GM23338 (cell line): ENCODE data around the gene MALSU1. TPM values are rescaled to one million over a fixed set of nuclear protein-coding genes. Genes with fewer than 3 reads are reported as not detected.

Source experiments
- ATAC-seq: fragments of 200-7000 bp; cut with Tn5 transposase; 3 replicates; pipeline ENCODE4 v1.9.1; 2020
- DNase-seq: peaks from one replicate; pipeline ENCODE4 v3.0.0-alpha.2; 2015; ENCODE audit warnings: low spot score
- H2AFZ ChIP-seq: fragments of 200-600 bp; sonication (generic); 2 replicates; pipeline ENCODE4 v1.8.0; 2016; ENCODE audit warnings: antibody characterized with exemption, mild to moderate bottlenecking, moderate library complexity
- H3F3A ChIP-seq: fragments of 200-600 bp; sonication (generic); replicated peaks from 2 replicates; pipeline ENCODE4 v1.8.0; 2017; ENCODE audit warnings: antibody characterized with exemption, mixed run types, low read depth
- H3K27ac ChIP-seq: fragments of 200-600 bp; sonication (generic); 2 replicates; pipeline ENCODE4 v1.6.1; 2016; ENCODE audit warnings: low read depth
- H3K27me3 ChIP-seq: fragments of 200-600 bp; sonication (generic); 2 replicates; pipeline ENCODE4 v1.8.0; 2016; ENCODE audit warnings: mild to moderate bottlenecking, mixed run types, moderate library complexity; ENCODE audit not compliant: insufficient read depth
- H3K36me3 ChIP-seq: fragments of 200-600 bp; sonication (generic); 2 replicates; pipeline ENCODE4 v1.8.0; 2016; ENCODE audit warnings: mild to moderate bottlenecking; ENCODE audit not compliant: insufficient read depth
- H3K4me1 ChIP-seq: fragments of 200-600 bp; sonication (generic); 2 replicates; pipeline ENCODE4 v1.8.0; 2016; ENCODE audit warnings: mild to moderate bottlenecking, moderate library complexity; ENCODE audit not compliant: insufficient read depth
- H3K4me2 ChIP-seq: fragments of 200-600 bp; sonication (generic); 2 replicates; pipeline ENCODE4 v1.7.1; 2017; ENCODE audit warnings: mixed run types
- H3K4me3 ChIP-seq: fragments of 200-600 bp; sonication (generic); 2 replicates; pipeline ENCODE4 v1.6.1; 2016; ENCODE audit warnings: mixed run types
- H3K79me2 ChIP-seq: fragments of 200-600 bp; sonication (generic); replicated peaks from 2 replicates; pipeline ENCODE4 v1.8.0; 2017; ENCODE audit warnings: mild to moderate bottlenecking; ENCODE audit not compliant: insufficient read depth
- H3K9me2 ChIP-seq: fragments of 200-600 bp; sonication (generic); 2 replicates; pipeline ENCODE4 v1.8.0; 2017; ENCODE audit not compliant: insufficient read depth
- H4K20me1 ChIP-seq: fragments of 200-600 bp; sonication (generic); replicated peaks from 2 replicates; pipeline ENCODE4 v1.8.0; 2017; ENCODE audit warnings: mild to moderate bottlenecking; ENCODE audit not compliant: insufficient read depth
- H3K27ac Mint-ChIP-seq: 2 replicates; pipeline ENCODE4 v1.8.0; 2020; ENCODE audit warnings: inconsistent platforms, mild to moderate bottlenecking, moderate library complexity, mixed read lengths
- H3K27me3 Mint-ChIP-seq: 3 replicates; pipeline ENCODE4 v1.8.0; 2022; ENCODE audit warnings: low read depth, mild to moderate bottlenecking, moderate library complexity, mixed read lengths, inconsistent platforms; ENCODE audit not compliant: insufficient read depth, poor library complexity
- H3K36me3 Mint-ChIP-seq: 3 replicates; pipeline ENCODE4 v1.8.0; 2021; ENCODE audit warnings: low read depth, mild to moderate bottlenecking, inconsistent platforms, moderate library complexity, mixed read lengths
- H3K4me1 Mint-ChIP-seq: 3 replicates; pipeline ENCODE4 v1.8.0; 2020; ENCODE audit warnings: mild to moderate bottlenecking, inconsistent platforms, mixed read lengths
- H3K4me3 Mint-ChIP-seq: 3 replicates; pipeline ENCODE4 v1.8.0; 2021; ENCODE audit warnings: moderate library complexity, mild to moderate bottlenecking, inconsistent platforms, mixed read lengths
- H3K9me3 Mint-ChIP-seq: 3 replicates; pipeline ENCODE4 v1.8.0; 2020; ENCODE audit warnings: moderate library complexity, mild to moderate bottlenecking, inconsistent platforms, mixed read lengths
- CREB1 ChIP-seq: fragments of 250-450 bp; sonication (Bioruptor Pico); IDR thresholded peaks from 2 replicates; pipeline ENCODE4 v1.5.0; 2020; ENCODE audit warnings: low read depth, mild to moderate bottlenecking, moderate library complexity
- EZH2 ChIP-seq: fragments of 200-600 bp; sonication (generic); IDR thresholded peaks from one replicate; pipeline ENCODE4 v1.8.0; 2017; ENCODE audit warnings: antibody characterized with exemption, mild to moderate bottlenecking, low read depth; ENCODE audit not compliant: unreplicated experiment
- EZH2phosphoT487 ChIP-seq: fragments of 200-600 bp; sonication (generic); IDR thresholded peaks from one replicate; pipeline ENCODE4 v1.8.1; 2018; ENCODE audit warnings: antibody characterized with exemption; ENCODE audit not compliant: unreplicated experiment
- JUNB ChIP-seq: IDR thresholded peaks from one replicate; pipeline ENCODE4 v1.6.1; 2016; ENCODE audit warnings: antibody characterized with exemption; ENCODE audit not compliant: unreplicated experiment
- NANOG ChIP-seq: IDR thresholded peaks from 2 replicates; pipeline ENCODE4 v1.6.1; 2016; ENCODE audit warnings: antibody characterized with exemption, borderline replicate concordance
- POLR2AphosphoS5 ChIP-seq: IDR thresholded peaks from 2 replicates; pipeline ENCODE4 v1.6.1; 2016; ENCODE audit warnings: antibody characterized with exemption, low read depth
- REST ChIP-seq: IDR thresholded peaks from one replicate; pipeline ENCODE4 v1.6.1; 2018; ENCODE audit warnings: antibody characterized with exemption; ENCODE audit not compliant: unreplicated experiment
- STAT1 ChIP-seq: IDR thresholded peaks from one replicate; pipeline ENCODE4 v1.6.1; 2016; ENCODE audit warnings: antibody characterized with exemption; ENCODE audit not compliant: unreplicated experiment
- ZNF114 ChIP-seq: fragments of 250-450 bp; sonication (Bioruptor Pico); IDR thresholded peaks from 2 replicates; pipeline ENCODE4 v1.5.0; 2020; ENCODE audit warnings: mild to moderate bottlenecking, moderate library complexity
- ZNF331 ChIP-seq: fragments of 250-450 bp; sonication (Bioruptor Pico); IDR thresholded peaks from 2 replicates; pipeline ENCODE4 v1.5.0; 2020; ENCODE audit warnings: low read depth, mild to moderate bottlenecking, moderate library complexity
- ZNF462 ChIP-seq: fragments of 250-450 bp; sonication (Bioruptor Pico); IDR thresholded peaks from 2 replicates; pipeline ENCODE4 v1.5.0; 2020; ENCODE audit warnings: mild to moderate bottlenecking, moderate library complexity
- polyA plus RNA-seq: library from polyadenylated mRNA; unstranded; fragments of >200 nt; fragmentation: Nextera tagmentation; extraction: Ambion mirVana; gene quantifications from 2 replicates; pipeline ENCODE4 v1.2.1, GENCODE V29; 2016
- total RNA-seq: library from RNA; depleted of rRNA; stranded (reverse); fragments of >200 nt; shearing (Covaris generic); gene quantifications from 2 replicates; pipeline ENCODE4 v1.2.3, GENCODE V29; 2014
- TF ChIP-seq, protein P1 (sequence below): IDR thresholded peaks from 2 replicates; pipeline ENCODE4 v1.6.1; 2016; ENCODE audit warnings: antibody characterized with exemption

The MALSU1 gene
- total and polyA plus RNA-seq, 2 experiments from 2014 or later = 96.8 to 209 TPM

- H3K27ac ChIP-seq = no peak overlapping the region
- no peak for TF ChIP-seq STAT1
- no peak for TF ChIP-seq JUNB
- no peak for TF ChIP-seq CREB1
- H3K4me2 ChIP-seq = no peak overlapping the region
- no peaks in the 10 kb centered on the region for H3K9me3 Mint-ChIP-seq
- no peaks in the 10 kb centered on the region for H3K79me2 ChIP-seq
- no peak overlapping the region for H3K4me3 Mint-ChIP-seq
- no peaks in the 10 kb centered on the region for H3K27me3 Mint-ChIP-seq
- H3K36me3 Mint-ChIP-seq = no peaks in the 10 kb centered on the region
- H3F3A ChIP-seq = no peaks in the 10 kb centered on the region
- H2AFZ ChIP-seq = no peak overlapping the region
- H3K4me1 ChIP-seq = no peaks in the 10 kb centered on the region
- H3K36me3 ChIP-seq = no peaks in the 10 kb centered on the region
- no peak for ATAC-seq
- no peaks in the 10 kb centered on the region for H3K4me1 Mint-ChIP-seq
- DNase-seq = no peak
- no peak overlapping the region for H3K27ac Mint-ChIP-seq
- no peak overlapping the region for H3K4me3 ChIP-seq
- H3K9me2 ChIP-seq = no peaks in the 10 kb centered on the region
- no peaks in the 10 kb centered on the region for H4K20me1 ChIP-seq
- no peaks in the 10 kb centered on the region for H3K27me3 ChIP-seq
These were observed 34.2 kb upstream of the MALSU1 start for GRCh38 chr7:23264916-23265458.

DNA sequence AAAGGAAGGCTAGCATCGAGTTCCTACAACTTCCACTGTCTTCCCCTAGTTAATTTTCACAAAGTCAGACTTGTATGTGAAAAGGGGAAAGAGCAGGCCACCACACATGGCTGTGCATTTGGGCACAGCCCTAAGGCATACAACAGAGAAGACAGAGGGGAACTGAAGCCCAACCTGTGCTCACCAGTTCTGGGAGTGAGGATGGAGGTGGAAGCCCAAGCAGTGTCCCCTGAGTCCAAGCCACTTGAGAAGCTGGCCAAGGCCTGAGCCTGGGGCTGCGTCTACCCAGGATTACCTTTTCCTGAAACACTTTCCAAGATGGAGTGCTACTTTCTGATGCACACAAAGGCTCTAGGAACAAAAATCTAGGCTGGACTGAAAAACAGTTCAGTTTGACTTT, 32.2 kb upstream of the MALSU1 start:
- Histone ChIP-seq H3K27ac (no peak overlapping the region), H3K79me2 (no peaks in the 10 kb centered on the region), H3K4me2 (no peak overlapping the region), H3K4me3 (no peak overlapping the region), H3K27me3 (no peaks in the 10 kb centered on the region), H3K4me1 (no peaks in the 10 kb centered on the region), H3F3A (no peaks in the 10 kb centered on the region), H2AFZ (no peak overlapping the region), H4K20me1 (no peaks in the 10 kb centered on the region), H3K9me2 (no peaks in the 10 kb centered on the region), H3K36me3 (no peaks in the 10 kb centered on the region)
- H3K27me3 Mint-ChIP-seq = peaks cover 2% of the 10 kb centered on the region
- H3K36me3 Mint-ChIP-seq = no peaks in the 10 kb centered on the region
- ATAC-seq (no peak), DNase-seq (no peak)
- no peak overlapping the region for H3K27ac Mint-ChIP-seq
- H3K9me3 Mint-ChIP-seq = no peaks in the 10 kb centered on the region
- no peak overlapping the region for H3K4me3 Mint-ChIP-seq
- H3K4me1 Mint-ChIP-seq = peaks cover 7% of the 10 kb centered on the region; the same call in 1 of the 3 replicates
- no peak for TF ChIP-seq EZH2
- TF ChIP-seq CREB1 = no peak
- TF ChIP-seq ZNF462 = no peak
- no peak for TF ChIP-seq POLR2AphosphoS5
- no peak for TF ChIP-seq JUNB
- no peak for TF ChIP-seq NANOG
- TF ChIP-seq REST = no peak
- no peak for TF ChIP-seq ZNF331 (CRISPR knock-in tag)
- no peak for TF ChIP-seq ZNF114 (CRISPR knock-in tag)
- TF ChIP-seq, protein P1, sequence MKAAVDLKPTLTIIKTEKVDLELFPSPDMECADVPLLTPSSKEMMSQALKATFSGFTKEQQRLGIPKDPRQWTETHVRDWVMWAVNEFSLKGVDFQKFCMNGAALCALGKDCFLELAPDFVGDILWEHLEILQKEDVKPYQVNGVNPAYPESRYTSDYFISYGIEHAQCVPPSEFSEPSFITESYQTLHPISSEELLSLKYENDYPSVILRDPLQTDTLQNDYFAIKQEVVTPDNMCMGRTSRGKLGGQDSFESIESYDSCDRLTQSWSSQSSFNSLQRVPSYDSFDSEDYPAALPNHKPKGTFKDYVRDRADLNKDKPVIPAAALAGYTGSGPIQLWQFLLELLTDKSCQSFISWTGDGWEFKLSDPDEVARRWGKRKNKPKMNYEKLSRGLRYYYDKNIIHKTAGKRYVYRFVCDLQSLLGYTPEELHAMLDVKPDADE = no peak
- no peak for TF ChIP-seq EZH2phosphoT487
